T-helper 9 cell (primary cell): ENCODE results near the gene MUC5AC.
"Not testable (repeated sequence)": the region's sequence is repeated elsewhere in the genome, so short reads cannot be mapped to it uniquely, and the experiment has no call there.

Source experiments
- DNase-seq: peaks from one replicate; pipeline ENCODE4 v3.0.0-alpha.2; 2020

MUC5AC gene

DNA sequence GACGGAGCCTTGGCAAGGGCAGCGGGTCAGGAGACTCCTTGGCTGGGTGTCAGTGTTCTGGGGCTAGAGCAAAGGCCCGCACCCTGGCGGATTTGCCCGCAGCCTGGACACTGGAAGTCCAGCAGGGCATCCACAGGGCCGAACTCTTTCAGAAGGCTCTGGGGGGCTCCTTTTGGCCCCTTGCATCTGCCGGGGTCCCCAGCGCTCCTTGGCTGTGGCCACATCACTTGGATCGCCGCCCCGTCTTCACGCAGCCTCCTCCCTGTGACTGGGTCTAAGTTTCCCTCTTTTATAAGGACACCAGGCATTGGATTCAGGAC, 20.0 kb downstream of the MUC5AC start:
- DNase-seq = no peak

DNA sequence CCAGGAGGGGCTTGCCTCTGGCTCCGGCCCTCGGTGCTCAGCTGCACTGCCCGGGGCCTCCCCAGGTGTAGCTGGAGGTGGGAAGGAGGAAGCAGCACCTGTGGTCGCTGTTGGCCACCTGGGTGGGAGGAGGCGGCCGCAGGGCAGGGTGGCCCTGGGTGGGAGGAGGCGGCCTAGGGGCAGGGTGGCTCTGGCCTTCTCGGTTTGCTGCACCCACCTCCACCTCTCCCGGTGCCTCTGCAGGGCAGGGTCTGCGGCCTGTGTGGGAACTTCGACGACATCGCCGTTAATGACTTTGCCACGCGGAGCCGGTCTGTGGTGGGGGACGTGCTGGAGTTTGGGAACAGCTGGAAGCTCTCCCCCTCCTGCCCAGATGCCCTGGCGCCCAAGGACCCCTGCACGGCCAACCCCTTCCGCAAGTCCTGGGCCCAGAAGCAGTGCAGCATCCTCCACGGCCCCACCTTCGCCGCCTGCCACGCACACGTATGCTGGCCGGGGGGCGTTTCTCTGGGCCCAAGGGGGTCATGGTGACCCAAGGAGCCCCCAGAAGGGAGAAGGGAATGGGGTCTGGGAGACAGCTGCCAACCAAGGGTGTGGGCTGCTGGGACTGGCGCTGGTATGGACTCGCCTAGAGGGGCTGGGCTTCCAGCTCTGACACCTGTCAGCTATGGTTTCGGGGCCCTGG, 20.6 kb downstream of the MUC5AC start:
- DNase-seq = no peak

DNA sequence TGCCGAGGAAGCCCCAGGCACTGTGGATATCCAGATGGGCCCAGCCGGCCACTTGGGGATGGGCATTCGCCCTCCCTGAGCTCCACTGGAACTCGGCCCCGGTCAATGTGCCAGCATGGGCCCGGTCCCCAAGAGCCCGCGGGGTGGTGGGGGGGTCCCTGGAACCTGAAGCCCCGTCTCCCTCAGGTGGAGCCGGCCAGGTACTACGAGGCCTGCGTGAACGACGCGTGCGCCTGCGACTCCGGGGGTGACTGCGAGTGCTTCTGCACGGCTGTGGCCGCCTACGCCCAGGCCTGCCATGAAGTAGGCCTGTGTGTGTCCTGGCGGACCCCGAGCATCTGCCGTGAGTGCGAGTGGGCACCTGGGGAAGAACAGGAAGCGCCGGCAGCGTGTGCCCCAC, 21.2 kb downstream of the MUC5AC start:
- no peak for DNase-seq

DNA sequence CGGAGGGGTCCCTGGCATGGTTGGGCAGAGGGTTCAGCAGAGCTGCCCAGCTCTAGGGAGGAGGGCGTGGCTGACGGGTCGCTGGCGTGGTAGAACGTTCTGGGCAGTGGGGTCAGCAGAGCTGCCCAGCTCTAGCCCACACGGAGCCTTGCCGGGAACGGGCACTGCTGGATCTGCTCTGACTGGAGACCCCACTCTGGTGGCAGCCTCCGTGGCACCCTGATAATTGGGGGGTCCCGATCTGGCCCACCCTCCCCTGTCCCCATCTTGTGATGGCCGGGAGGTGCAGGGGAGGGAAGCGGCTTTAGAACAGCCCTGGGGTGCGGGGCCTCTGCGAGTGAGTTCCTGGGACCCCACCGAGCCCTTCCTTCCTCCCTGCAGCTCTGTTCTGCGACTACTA, 21.9 kb downstream of the MUC5AC start:
- DNase-seq = no peak

DNA sequence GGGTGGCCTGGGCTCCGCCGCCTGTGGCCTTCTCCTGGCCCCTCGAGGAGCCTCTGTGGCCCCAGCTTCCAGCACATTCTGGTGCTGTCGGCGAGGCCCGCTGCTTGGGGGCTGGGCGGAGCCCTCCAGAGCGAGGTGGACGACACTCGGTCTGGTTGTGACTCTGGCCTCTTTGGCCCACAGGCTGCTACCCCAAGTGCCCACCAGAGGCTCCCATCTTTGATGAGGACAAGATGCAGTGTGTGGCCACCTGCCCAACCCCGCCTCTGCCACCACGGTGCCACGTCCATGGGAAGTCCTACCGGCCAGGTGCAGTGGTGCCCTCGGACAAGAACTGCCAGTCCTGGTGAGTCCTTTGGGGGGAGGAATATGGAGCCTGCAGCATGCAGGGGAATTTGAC, 22.4 kb downstream of the MUC5AC start:
- no peak for DNase-seq

DNA sequence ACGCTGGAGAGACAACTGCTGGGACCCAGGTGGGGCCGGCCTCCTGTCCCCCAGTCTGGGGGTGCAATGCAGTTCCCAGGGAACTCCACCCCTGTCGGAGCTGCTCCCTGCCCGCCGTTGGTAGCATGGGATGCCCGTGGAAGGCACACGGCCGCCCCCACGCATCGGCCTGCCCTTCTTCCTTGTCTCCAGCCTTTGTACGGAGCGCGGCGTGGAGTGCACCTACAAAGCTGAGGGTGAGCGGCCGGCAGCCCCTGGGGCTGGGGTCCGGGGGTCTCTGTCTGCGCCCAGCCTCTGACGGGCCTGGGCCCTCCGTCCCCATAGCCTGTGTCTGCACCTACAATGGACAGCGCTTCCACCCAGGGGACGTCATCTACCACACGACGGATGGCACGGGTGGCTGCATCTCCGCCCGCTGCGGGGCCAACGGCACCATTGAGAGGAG, 23.2 kb downstream of the MUC5AC start:
- DNase-seq = no peak

DNA sequence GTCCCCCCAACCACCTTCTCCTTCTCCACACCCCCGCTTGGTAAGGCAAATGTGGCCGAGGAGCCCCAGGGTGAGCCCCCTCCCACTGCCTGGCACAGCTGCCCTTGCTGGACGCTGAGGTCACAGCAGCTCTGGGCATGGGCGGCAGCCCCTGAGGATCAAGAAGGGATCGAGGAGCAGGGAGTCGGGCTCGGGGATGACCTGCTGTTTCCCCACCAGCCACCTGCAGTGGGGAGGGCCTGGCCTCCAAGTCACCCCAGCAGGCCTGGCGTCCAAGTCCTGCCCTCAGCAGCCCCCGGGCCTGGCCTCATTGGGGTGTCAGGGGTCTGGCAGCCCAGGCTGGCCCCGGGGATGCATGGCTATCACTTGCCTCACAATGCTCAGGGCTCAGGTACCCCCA, 23.7 kb downstream of the MUC5AC start:
- DNase-seq = no peak

DNA sequence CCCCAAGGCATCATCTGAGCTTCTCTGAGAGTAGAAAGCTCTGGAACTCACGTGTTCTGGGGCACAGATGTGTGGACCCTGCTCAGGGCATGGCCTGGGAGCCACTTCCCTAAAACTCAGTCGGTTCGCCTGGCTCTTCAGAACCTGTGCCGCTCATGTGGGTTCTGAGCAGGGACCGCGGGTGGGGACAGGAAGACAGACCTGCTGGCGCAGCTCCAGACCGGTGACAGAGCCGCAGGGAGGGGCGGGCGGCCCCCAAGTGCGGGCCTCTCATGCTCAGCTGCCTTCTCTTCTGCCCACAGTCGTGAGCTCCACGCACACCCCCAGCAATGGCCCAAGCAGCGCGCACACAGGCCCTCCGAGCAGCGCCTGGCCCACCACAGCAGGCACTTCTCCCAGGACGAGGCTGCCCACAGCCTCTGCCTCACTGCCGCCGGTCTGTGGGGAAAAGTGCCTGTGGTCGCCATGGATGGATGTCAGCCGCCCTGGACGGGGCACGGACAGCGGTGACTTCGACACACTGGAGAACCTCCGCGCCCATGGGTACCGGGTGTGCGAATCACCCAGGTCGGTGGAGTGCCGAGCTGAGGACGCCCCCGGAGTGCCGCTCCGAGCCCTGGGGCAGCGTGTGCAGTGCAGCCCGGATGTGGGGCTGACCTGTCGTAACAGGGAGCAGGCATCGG, 24.2 kb downstream of the MUC5AC start:
- DNase-seq = no peak

DNA sequence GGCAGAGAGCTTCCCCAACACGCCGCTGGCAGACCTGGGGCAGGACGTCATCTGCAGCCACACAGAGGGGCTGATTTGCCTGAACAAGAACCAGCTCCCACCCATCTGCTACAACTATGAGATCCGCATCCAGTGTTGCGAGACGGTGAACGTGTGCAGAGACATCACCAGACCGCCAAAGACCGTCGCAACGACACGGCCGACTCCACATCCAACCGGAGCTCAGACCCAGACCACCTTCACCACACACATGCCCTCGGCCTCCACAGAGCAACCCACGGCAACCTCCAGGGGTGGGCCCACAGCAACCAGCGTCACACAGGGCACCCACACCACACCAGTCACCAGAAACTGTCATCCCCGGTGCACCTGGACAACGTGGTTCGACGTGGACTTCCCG, 26.4 kb downstream of the MUC5AC start:
- DNase-seq = not testable (repeated sequence)

DNA sequence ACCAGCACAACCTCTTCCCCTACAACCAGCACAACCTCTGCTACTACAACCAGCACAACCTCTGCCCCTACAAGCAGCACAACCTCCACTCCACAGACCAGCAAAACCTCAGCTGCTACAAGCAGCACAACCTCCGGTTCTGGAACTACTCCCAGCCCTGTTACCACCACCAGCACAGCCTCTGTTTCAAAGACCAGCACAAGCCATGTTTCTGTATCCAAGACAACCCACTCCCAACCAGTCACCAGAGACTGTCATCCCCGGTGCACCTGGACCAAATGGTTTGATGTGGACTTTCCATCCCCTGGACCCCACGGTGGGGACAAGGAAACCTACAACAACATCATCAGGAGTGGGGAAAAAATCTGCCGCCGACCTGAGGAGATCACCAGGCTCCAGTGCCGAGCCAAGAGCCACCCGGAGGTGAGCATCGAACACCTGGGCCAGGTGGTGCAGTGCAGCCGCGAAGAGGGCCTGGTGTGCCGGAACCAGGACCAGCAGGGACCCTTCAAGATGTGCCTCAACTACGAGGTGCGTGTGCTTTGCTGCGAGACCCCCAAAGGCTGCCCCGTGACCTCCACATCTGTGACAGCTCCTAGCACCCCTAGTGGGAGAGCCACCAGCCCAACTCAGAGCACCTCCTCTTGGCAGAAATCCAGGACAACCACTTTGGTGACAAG, 30.8 kb downstream of the MUC5AC start:
- not testable (repeated sequence) for DNase-seq

DNA sequence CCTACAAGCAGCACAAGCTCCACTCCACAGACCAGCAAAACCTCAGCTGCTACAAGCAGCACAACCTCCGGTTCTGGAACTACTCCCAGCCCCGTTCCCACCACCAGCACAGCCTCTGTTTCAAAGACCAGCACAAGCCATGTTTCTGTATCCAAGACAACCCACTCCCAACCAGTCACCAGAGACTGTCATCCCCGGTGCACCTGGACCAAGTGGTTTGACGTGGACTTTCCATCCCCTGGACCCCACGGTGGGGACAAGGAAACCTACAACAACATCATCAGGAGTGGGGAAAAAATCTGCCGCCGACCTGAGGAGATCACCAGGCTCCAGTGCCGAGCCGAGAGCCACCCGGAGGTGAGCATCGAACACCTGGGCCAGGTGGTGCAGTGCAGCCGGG, 32.1 kb downstream of the MUC5AC start:
- not testable (repeated sequence) for DNase-seq

DNA sequence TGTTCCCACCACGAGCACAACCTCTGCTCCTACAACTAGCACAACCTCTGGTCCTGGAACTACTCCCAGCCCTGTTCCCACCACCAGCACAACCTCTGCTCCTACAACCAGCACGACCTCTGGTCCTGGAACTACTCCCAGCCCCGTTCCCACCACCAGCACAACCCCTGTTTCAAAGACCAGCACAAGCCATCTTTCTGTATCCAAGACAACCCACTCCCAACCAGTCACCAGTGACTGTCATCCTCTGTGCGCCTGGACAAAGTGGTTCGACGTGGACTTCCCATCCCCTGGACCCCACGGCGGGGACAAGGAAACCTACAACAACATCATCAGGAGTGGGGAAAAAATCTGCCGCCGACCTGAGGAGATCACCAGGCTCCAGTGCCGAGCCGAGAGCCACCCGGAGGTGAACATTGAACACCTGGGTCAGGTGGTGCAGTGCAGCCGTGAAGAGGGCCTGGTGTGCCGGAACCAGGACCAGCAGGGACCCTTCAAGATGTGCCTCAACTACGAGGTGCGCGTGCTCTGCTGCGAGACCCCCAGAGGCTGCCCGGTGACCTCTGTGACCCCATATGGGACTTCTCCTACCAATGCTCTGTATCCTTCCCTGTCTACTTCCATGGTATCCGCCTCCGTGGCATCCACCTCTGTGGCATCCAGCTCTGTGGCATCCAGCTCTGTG, 34.2 kb downstream of the MUC5AC start:
- not testable (repeated sequence) for DNase-seq

DNA sequence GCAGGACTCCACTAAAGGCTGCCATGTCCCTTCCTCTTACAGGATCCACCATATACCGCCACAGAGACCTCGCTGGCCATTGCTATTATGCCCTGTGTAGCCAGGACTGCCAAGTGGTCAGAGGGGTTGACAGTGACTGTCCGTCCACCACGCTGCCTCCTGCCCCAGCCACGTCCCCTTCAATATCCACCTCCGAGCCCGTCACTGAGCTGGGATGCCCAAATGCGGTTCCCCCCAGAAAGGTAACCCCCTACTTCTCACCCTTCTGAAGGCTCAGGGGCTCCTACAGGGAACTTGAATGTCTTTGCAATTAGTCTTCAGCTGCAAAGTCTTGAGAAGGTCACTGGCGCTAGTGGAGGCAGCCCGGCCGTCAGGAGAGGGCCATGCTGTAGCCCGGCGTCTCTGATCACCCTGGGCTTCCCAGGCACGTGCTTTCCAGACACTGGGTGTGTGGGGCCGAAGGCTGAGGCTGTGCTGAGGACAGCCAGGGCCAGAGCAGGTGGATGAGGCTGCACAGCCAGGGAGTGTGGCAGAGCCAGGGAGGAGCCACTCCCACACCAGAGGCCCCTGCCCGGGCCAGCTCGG, 35.1 kb downstream of the MUC5AC start:
- DNase-seq = no peak

DNA sequence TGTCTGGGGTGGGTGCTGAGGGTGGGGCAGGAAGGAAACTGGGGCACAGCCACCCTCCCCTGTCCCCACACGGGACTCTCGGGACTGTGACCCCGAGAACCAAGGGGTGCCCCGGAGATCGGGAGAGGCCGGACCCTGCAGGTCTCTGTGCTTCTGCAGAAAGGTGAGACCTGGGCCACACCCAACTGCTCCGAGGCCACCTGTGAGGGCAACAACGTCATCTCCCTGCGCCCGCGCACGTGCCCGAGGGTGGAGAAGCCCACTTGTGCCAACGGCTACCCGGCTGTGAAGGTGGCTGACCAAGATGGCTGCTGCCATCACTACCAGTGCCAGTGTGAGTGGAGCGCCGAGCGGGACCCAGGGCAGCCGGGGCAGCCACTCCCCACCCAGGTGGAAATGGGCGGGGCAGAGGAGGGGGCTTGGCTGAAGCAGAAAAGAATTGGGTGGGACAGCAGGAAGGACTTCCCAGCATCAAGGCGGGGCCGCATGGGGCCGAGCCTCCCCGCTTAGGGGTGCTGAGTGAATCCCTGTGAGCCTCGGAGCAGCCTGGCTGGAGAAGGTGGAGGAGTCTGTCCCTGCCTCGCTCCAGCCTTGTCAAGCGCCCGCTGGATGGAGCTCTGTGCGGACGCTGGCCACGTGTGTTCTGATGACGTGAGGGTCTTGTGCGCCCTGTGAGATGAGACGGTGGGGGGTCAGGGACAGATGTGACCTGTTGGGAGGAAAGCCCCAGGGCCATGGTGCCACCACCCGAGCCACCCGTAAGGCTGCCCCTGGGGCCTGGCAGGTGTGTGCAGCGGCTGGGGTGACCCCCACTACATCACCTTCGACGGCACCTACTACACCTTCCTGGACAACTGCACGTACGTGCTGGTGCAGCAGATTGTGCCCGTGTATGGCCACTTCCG, 35.8 kb downstream of the MUC5AC start:
- DNase-seq = no peak

DNA sequence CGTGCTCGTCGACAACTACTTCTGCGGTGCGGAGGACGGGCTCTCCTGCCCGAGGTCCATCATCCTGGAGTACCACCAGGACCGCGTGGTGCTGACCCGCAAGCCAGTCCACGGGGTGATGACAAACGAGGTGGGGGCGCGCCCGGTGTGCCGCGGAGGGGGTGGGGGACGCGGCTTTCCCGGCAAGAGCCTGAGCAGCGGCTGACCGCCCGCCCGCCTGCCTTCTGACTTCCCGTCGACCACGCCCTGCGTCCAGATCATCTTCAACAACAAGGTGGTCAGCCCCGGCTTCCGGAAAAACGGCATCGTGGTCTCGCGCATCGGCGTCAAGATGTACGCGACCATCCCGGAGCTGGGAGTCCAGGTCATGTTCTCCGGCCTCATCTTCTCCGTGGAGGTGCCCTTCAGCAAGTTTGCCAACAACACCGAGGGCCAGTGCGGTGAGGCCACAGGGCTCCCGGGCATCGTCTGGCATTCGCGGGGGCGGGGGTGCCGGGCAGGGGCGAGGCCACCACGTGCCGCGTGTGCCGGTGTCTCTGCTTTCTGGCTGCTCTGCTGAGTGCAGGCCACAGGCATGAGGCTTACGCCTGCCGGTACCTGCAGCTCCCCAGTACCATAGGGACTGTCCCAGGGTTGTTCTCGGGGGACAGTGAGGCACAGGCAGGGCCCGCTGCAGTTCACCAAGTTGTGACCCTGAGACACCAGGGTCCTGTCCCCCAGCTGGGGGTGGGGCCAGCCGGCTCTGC, 36.7 kb downstream of the MUC5AC start:
- no peak for DNase-seq

DNA sequence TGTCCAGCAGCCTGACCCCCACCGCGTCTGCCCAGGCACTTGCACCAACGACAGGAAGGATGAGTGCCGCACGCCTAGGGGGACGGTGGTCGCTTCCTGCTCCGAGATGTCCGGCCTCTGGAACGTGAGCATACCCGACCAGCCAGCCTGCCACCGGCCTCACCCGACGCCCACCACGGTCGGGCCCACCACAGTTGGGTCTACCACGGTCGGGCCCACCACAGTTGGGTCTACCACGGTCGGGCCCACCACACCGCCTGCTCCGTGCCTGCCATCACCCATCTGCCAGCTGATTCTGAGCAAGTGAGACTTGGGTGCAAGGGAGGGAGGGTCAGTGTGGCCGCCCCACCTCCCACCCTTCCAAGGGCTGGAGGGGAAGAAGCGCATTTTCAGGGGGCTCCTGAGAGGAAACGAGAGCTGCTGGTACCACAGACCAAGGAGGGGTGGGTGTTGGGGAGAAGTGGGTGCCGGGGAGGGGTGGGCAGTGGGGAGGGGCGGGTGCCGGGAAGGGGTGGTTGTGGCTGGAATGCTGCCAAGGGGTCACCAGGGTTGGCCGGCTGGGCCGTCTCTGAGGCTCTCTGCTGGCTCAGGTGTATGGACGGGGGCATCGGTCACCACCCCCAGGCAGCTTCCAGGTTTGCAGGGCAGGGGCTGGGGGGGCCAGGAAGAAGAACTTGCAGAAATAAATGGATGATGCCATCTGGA, 37.4 kb downstream of the MUC5AC start:
- DNase-seq = no peak

DNA sequence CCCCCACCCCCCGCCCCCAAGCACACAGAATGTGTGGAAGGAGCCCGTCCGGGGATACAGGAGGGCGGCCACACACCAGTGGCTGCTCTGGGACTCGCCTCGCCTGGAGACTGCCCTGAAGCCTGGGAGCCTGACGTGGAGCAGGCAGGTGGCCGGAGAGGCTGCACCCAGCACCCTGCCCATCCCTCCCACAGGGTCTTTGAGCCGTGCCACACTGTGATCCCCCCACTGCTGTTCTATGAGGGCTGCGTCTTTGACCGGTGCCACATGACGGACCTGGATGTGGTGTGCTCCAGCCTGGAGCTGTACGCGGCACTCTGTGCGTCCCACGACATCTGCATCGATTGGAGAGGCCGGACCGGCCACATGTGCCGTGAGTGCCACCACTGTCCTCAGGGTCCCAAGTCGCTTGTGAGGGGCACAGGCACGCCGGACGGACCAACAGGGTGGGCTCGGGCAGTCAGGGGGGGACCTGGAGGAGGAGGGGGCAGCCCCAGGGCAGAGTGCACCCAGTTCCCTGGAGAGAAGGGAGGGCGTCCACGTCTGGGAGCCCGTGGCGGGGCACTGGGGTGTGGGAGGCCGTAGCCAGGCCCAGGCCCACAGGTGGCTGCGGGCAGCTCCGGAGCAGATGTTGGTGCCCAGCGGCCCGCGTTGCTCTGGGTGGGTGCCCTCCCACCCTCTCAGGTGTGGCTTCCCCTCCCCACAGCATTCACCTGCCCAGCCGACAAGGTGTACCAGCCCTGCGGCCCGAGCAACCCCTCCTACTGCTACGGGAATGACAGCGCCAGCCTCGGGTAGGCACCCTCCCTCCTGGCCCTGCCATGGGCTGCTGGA, 38.1 kb downstream of the MUC5AC start:
- no peak for DNase-seq

DNA sequence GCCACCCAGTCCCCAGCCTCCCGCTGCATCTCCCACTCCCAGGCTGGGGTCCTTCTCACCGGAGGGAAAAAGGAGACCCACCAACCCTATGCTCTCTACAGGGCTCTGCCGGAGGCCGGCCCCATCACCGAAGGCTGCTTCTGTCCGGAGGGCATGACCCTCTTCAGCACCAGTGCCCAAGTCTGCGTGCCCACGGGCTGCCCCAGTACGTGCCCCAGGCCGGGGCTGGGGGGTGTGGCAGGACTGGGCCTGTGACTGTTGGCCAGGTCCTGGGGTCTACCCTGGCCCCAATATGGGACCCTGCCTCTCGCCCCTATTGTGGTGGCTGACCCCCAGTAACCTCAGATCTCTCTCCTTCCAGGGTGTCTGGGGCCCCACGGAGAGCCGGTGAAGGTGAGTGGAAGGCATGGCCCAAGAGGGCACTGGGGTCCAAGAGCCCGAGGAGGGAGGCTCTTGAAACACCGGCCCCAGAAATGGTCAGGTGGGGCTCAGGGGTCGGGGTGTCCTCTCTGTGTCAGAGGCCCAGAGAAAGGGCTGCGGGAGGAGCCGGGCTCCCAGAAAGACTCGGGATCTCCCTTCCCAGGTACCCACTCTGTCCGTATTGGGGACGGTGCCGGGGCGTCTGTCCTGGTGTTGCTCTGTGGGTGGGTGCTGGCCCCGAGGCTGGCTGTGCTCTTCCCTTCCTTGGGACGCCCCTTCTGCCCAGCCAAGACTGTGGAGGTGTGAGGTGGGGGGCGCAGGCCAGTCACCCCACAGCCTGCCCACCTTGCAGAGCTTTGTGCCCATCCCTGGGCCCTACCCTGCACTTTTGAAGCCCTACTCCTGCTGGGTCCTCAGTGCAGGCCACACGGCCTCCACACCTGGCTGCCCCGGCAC, 39.0 kb downstream of the MUC5AC start:
- DNase-seq = no peak

DNA sequence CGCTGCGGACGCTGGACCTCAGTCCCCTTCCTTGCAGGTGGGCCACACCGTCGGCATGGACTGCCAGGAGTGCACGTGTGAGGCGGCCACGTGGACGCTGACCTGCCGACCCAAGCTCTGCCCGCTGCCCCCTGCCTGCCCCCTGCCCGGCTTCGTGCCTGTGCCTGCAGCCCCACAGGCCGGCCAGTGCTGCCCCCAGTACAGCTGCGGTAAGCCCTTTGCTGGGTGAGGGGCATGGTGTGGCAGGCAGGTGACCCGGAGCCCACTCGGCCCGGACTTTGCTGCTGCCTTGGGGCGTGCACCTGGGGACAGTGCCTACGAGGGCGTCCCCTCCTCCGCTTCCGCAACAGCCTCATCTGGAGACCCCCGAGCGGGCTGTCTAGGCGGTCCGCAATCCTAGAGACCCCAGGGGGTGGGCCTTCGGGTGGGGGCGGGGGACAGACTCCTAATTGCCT, 39.7 kb downstream of the MUC5AC start:
- no peak for DNase-seq
